ENCODE measurements around the gene GNAZ.

The GNAZ gene

GRCh38 chr22:23102002-23102655 lies 31.8 kb downstream of the GNAZ start:
- Histone ChIP-seq H3K27ac (no peak overlapping the region), H3K4me3 (no peak overlapping the region)
- no peak for DNase-seq (ENCODE audit: low spot score)
- TF ChIP-seq, protein P1, sequence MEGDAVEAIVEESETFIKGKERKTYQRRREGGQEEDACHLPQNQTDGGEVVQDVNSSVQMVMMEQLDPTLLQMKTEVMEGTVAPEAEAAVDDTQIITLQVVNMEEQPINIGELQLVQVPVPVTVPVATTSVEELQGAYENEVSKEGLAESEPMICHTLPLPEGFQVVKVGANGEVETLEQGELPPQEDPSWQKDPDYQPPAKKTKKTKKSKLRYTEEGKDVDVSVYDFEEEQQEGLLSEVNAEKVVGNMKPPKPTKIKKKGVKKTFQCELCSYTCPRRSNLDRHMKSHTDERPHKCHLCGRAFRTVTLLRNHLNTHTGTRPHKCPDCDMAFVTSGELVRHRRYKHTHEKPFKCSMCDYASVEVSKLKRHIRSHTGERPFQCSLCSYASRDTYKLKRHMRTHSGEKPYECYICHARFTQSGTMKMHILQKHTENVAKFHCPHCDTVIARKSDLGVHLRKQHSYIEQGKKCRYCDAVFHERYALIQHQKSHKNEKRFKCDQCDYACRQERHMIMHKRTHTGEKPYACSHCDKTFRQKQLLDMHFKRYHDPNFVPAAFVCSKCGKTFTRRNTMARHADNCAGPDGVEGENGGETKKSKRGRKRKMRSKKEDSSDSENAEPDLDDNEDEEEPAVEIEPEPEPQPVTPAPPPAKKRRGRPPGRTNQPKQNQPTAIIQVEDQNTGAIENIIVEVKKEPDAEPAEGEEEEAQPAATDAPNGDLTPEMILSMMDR (IDR thresholded peaks at IDR 0.05): no peak

GRCh38 chr22:23102776-23103175 lies 32.5 kb downstream of the GNAZ start:
- Histone ChIP-seq H3K4me3 (no peak overlapping the region), H3K27ac (no peak overlapping the region)
- no peak for DNase-seq (ENCODE audit: low spot score)
- TF ChIP-seq, protein P1 (IDR thresholded peaks at IDR 0.05): no peak

GRCh38 chr22:23103199-23103954 lies 33.1 kb downstream of the GNAZ start:
- TF ChIP-seq, protein P1 (IDR thresholded peaks at IDR 0.05): no peak
- H3K27ac ChIP-seq: no peak overlapping the region
- no peak for DNase-seq (ENCODE audit: low spot score)
- H3K4me3 ChIP-seq: no peak overlapping the region

GRCh38 chr22:23104187-23104971 lies 34.1 kb downstream of the GNAZ start:
- no peak overlapping the region for H3K4me3 ChIP-seq
- TF ChIP-seq, protein P1 (IDR thresholded peaks at IDR 0.05): no peak
- no peak overlapping the region for H3K27ac ChIP-seq
- DNase-seq (ENCODE audit: low spot score): no peak

- no peak for DNase-seq (ENCODE audit: low spot score)
- TF ChIP-seq, protein P1 (IDR thresholded peaks at IDR 0.05): no peak
- H3K4me3 ChIP-seq: no peak overlapping the region
- no peak overlapping the region for H3K27ac ChIP-seq
Observed at GRCh38 chr22:23105304-23105703, 35.0 kb downstream of the GNAZ start.

- Histone ChIP-seq H3K27ac (no peak overlapping the region), H3K4me3 (no peak overlapping the region)
- no peak for DNase-seq (ENCODE audit: low spot score)
- TF ChIP-seq, protein P1 (IDR thresholded peaks at IDR 0.05): no peak
Observed at GRCh38 chr22:23105919-23106318, 35.6 kb downstream of the GNAZ start.

All from coronary artery (tissue), 2 donors.